Stimulated activated CD4-positive, alpha-beta T cell treated with anti-CD3 and anti-CD28 coated beads, Interleukin-2, amount 100 ng/mL, for 48 hours (primary cell): ENCODE data around the gene DENND2A.
"Not testable (repeated sequence)": the region's sequence is repeated elsewhere in the genome, so short reads cannot be mapped to it uniquely, and the experiment has no call there.

Experiments
- DNase-seq, 2 donors: peaks; one replicate each; pipeline ENCODE4 v3.0.0-alpha.2; 2020

DENND2A gene

GRCh38 chr7:140640727-140641523 lies at the start of gene DENND2A:
DENND2A (minus strand) TSS chr7:140640813; CDS start chr7:140602397, 38,416 bp downstream.
- no peak for DNase-seq

- DNase-seq = no peak
These were observed 48.9 kb upstream of the DENND2A start for GRCh38 chr7:140689199-140690152.

GRCh38 chr7:140688341-140688740 lies 47.7 kb upstream of the DENND2A start:
- DNase-seq = no peak

GRCh38 chr7:140686921-140687320 lies 46.3 kb upstream of the DENND2A start:
- no peak for DNase-seq

GRCh38 chr7:140685407-140686087 lies 44.9 kb upstream of the DENND2A start:
- DNase-seq = no peak

GRCh38 chr7:140684066-140684950 lies 43.7 kb upstream of the DENND2A start:
- DNase-seq = no peak

- no peak for DNase-seq
These were observed 43.0 kb upstream of the DENND2A start for GRCh38 chr7:140683657-140684056.

- DNase-seq = no peak
These were observed 41.2 kb upstream of the DENND2A start for GRCh38 chr7:140681766-140682165.

GRCh38 chr7:140680886-140681285 lies 40.3 kb upstream of the DENND2A start:
- no peak for DNase-seq

GRCh38 chr7:140679186-140679585 lies 38.6 kb upstream of the DENND2A start:
- DNase-seq = no peak

GRCh38 chr7:140678816-140679130 lies 38.2 kb upstream of the DENND2A start:
- no peak for DNase-seq

- no peak for DNase-seq
These were observed 37.6 kb upstream of the DENND2A start for GRCh38 chr7:140678081-140678815.

GRCh38 chr7:140677496-140677895 lies 36.9 kb upstream of the DENND2A start:
- no peak for DNase-seq

GRCh38 chr7:140676956-140677355 lies 36.3 kb upstream of the DENND2A start:
- not testable (repeated sequence) for DNase-seq

GRCh38 chr7:140676306-140676705 lies 35.7 kb upstream of the DENND2A start:
- DNase-seq = no peak

GRCh38 chr7:140675726-140676125 lies 35.1 kb upstream of the DENND2A start:
- no peak for DNase-seq

GRCh38 chr7:140674899-140675701 lies 34.5 kb upstream of the DENND2A start:
- no peak for DNase-seq

GRCh38 chr7:140674356-140674800 lies 33.8 kb upstream of the DENND2A start:
- DNase-seq = no peak

GRCh38 chr7:140673774-140674155 lies 33.2 kb upstream of the DENND2A start:
- DNase-seq = no peak

GRCh38 chr7:140673063-140673773 lies 32.6 kb upstream of the DENND2A start:
- DNase-seq = peak; percentile 32 to 46
